OCI-LY3 (cell line): Measurements from ENCODE around the gene MRPL12.

Experiments used
- CTCF ChIP-seq: fragments of 200-600, 300-600 bp; sonication (generic); IDR thresholded peaks from 2 replicates; pipeline ENCODE4 v1.5.1; 2014; ENCODE audit warnings: antibody characterized with exemption, low read length, low read depth
- EZH2phosphoT487 ChIP-seq: fragments of 200-600 bp; shearing (Covaris generic); IDR thresholded peaks from 2 replicates; pipeline ENCODE4 v1.6.1; 2018; ENCODE audit warnings: antibody characterized with exemption, mixed run types, low read depth

GRCh38 chr17:81664051-81664470 is 39.1 kb upstream of the MRPL12 start:
- TF ChIP-seq CTCF (no peak), EZH2phosphoT487 (no peak)
